ENCODE results near the gene TSSK3.

Gene TSSK3

GRCh38 chr1:32364836-32365235 lies 2.5 kb downstream of the TSSK3 start:
- no peak for TF ChIP-seq CTCF (IDR thresholded peaks at IDR 0.05; ENCODE audit: insufficient read depth, low read length, missing control alignments)
- ChIA-PET CTCF (interaction anchor here (1.2 to 1.6 kb wide), 3 partner anchors 11 to 149 kb away, joined by 3 to 9 read pairs (median 6); no protein-coding TSS in a partner anchor), POLR2A (no interaction called here)
- no peak overlapping the region for H3K4me3 ChIP-seq (ENCODE audit: low read depth, low read length)
- no peak for DNase-seq (ENCODE audit: low read depth, low spot score)

GRCh38 chr1:32365445-32365844 lies 3.1 kb downstream of the TSSK3 start:
- no peak for DNase-seq (ENCODE audit: low read depth, low spot score)
- ChIA-PET CTCF (interaction anchor here (1.2 to 1.6 kb wide), 3 partner anchors 12 to 150 kb away, joined by 3 to 9 read pairs (median 6); no protein-coding TSS in a partner anchor), POLR2A (no interaction called here)
- TF ChIP-seq CTCF (IDR thresholded peaks at IDR 0.05; ENCODE audit: insufficient read depth, low read length, missing control alignments), result no peak
- H3K4me3 ChIP-seq (ENCODE audit: low read depth, low read length), result no peak overlapping the region

GRCh38 chr1:32367912-32368635 lies 5.7 kb downstream of the TSSK3 start:
- H3K4me3 ChIP-seq (ENCODE audit: low read depth, low read length), result no peak overlapping the region
- no peak for TF ChIP-seq CTCF (IDR thresholded peaks at IDR 0.05; ENCODE audit: insufficient read depth, low read length, missing control alignments)
- no peak for DNase-seq (ENCODE audit: low read depth, low spot score)
- ChIA-PET POLR2A (interaction anchor here (0.7 kb wide), 1 partner anchor 18 kb away, joined by 3 read pairs; no protein-coding TSS in a partner anchor), CTCF (interaction anchor here (0.8 to 1.5 kb wide), 2 partner anchors 9 to 33 kb away, joined by 4 to 5 read pairs; no protein-coding TSS in a partner anchor)

DNA sequence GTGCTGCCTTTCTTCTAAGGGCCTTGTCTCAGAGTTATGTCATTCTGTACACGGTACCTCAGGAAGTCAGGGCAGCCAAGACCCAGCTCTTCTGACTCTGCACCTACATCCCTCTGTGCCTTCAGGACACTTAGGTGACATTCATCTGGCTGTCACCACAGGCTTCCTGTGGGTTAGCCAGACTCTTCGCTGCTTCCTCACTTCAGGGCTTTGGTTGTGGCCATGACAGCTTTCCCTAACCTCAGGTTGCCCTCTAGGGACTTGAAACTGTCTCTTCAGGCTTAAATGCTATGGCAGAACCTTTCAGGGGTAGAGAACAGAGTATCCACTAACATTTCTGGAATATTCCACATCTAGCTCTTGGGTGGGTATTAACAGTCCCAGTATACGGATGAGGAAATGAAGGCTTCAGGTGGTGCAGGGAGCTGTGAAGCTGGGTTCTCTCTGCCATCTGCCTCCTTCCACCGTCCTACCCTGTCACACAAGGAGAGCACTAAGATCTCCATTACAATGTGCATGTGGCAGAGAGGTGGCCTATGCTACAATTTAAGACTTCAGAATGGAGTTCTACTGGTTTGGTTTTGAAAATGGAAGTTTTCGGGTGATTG lies 9.9 kb downstream of the TSSK3 start:
- CTCF ChIA-PET, result interaction anchor here (0.8 to 2.3 kb wide), 3 partner anchors 9 to 184 kb away, joined by 3 to 12 read pairs (median 3); no protein-coding TSS in a partner anchor
- DNase-seq (ENCODE audit: low read depth, low spot score), result no peak
- no peak overlapping the region for H3K4me3 ChIP-seq (ENCODE audit: low read depth, low read length)
- no peak for TF ChIP-seq CTCF (IDR thresholded peaks at IDR 0.05; ENCODE audit: insufficient read depth, low read length, missing control alignments)
- POLR2A ChIA-PET, result interaction anchor here (0.7 to 1.4 kb wide), 2 partner anchors 22 to 36 kb away, joined by 3 to 4 read pairs; partner anchors contain the start of genes BSDC1 and MARCKSL1

GRCh38 chr1:32373996-32374592 lies 11.8 kb downstream of the TSSK3 start:
- H3K4me3 ChIP-seq (ENCODE audit: low read depth, low read length), result no peak overlapping the region
- POLR2A ChIA-PET, result no interaction called here
- CTCF ChIA-PET, result interaction anchor here (1.2 kb wide), 1 partner anchor 10 kb away, joined by 4 read pairs; no protein-coding TSS in a partner anchor
- DNase-seq (ENCODE audit: low read depth, low spot score), result no peak
- TF ChIP-seq CTCF (IDR thresholded peaks at IDR 0.05; ENCODE audit: insufficient read depth, low read length, missing control alignments), result no peak

Data from AG04449 (cell line).